ACHN (cell line): ENCODE data around the gene GALNT17.
"Not testable (repeated sequence)": the region's sequence is repeated elsewhere in the genome, so short reads cannot be mapped to it uniquely, and the experiment has no call there.

Source experiments
- DNase-seq: peaks from one replicate; pipeline ENCODE4 v3.0.0-alpha.2; 2015
- in situ Hi-C: cut with HindIII; loops from 2 replicates; pipeline ENCODE4 v1.10.0; 2017; ENCODE audit warnings: low sequenced_read_pairs, low pct_ligation_motif_present, low pct_unique_long_range_greater_than_20kb

Gene GALNT17

GRCh38 chr7:71220210-71220695, 88.3 kb downstream of the GALNT17 start:
- in situ Hi-C loops: no loop called here

DNA sequence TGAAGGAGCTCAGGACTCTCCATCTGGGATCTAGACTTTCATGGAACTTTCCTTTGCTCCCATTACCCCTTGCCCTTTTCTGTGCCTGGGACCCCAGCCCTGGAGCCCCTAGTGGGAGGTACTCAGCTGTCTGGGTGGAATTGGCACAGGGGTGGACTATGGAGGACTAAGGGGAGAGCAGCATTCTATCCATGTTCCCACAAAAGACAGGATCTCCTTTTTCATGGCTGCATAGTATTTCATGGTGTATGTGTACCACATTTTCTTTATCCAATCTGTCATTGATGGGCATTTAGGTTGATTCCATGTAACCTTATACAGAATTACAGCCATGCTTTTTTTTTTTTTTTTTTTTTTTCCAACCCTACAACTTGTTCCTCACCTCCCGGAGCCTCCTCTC, 89.1 kb downstream of the GALNT17 start:
- no peak for DNase-seq
- in situ Hi-C loops: no loop called here

More at GRCh38 chr7:71220210-71220695, 88.3 kb downstream of the GALNT17 start:
- no peak for DNase-seq

DNA sequence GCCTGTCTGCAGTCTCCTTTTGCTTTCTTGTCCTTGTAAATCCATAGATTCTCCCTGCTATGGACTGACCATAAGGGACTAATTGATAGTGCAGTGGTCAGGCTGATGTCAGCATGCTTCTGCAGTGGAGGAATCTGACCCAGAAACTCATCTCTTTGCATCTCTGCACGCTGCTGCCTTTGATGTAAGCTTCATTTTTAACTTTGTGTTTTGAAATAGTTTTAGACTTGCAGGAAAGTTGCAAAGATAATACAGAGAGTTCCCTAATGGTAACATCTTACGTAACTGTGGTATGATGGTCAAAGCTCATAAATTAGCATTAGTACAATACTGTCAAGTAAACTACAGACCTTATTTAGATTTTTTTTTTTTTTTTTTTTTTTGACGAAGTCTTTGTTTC, 89.6 kb downstream of the GALNT17 start:
- in situ Hi-C loops: no loop called here
- DNase-seq: no peak

DNA sequence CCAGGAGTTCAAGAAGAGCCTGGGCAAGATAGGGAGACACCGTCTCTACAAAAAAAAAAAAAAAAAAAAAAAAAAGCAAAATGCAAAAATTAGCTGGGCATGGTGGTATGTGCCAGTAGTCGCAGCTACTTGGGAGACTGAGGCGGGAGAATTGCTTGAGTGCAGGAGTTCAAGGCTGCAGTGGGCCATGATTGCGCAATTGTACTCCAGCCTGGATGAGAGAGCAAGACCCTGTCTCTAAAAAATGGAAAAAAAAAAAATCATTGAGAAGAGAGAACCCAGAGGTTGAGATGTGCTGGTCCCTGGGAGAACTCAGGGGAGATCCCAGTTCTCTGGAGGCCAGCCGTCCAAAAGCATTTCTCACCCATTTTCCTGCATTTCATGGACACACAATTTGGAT, 95.2 kb downstream of the GALNT17 start:
- no peak for DNase-seq
- in situ Hi-C loops: no loop called here

DNA sequence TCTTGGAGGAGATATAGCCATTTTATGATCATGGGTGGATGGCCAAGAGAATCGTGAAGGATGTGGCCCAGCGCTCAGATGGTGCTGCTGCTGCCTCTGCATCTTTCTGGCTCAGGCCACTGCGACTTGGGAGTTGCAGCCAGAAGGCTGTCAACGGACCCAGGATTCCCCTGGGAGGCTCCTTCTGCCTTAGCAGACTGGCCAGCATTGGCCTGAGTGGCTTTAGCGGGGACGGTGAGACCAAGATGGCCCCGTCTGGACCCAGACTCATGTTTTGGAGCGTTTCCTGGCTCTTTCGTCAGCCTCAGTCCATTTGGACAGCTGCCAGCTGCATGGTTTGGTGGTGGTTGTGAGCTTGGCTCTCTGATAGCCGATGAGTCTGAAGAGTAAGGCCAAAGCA, 97.2 kb downstream of the GALNT17 start:
- no peak for DNase-seq
- in situ Hi-C loops: no loop called here

GRCh38 chr7:71229699-71230098, 97.8 kb downstream of the GALNT17 start:
- no peak for DNase-seq
- in situ Hi-C loops: no loop called here

DNA sequence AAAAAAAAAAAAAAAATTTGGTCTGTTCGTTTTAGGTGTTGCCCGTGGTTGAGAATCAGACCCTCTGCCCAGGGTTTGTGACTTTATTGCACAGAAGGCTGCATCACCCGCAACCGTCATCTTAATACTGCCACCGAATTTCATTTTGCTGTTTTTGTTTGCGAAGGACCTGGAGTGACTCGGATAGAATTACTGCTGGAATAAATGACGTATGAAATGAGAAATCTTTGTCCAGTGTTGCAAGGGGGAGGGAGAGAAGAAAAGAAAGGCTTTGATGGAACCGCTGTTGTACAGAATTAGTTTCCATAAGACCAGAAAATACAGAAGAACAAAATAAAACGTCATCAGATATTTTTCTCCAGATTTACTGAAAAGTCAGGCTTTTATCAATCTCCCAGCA, 103.3 kb downstream of the GALNT17 start:
- DNase-seq: no peak
- in situ Hi-C loops: no loop called here

DNA sequence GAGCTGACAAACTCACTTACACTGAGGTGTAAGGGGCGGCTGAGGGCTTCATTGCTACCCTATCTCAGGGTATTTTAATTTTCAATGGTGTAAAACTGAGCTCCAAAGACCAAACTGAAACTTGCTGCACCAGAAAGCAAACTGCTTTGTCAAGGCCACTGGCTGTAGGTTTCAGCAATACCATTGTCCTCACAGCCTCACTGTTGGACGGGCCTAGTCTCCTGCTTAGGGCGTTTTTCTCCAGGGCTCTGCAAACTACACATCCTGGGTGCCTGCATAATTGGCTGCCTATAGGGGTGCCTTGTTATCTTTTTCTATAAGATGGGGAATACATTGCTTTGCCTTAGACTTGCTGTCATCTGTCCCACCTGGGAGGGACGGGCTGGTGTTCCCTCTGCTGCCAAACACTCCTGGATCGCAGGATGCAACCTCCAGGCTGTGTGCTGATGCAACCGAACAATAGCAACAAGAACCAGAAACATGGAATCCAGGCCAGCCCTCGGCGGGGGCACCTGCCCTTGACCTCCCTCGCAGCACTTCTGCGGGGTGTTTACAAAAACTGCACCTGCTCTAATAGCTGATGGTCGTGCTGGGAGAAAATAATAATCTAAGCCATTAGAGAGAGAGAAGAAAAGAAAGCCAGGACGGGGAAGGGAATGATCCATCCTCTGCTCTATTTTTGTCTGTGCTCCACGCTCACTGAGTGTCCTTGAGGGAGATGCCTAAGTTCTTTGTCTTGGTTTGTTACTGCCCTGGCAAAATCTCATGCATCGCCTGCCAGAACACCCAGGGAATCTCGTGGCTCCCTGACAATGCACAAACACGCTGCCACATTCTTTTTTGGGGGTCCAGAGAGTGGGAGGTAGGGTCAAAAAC, 104.5 kb downstream of the GALNT17 start:
- no peak for DNase-seq
- in situ Hi-C loops: no loop called here

DNA sequence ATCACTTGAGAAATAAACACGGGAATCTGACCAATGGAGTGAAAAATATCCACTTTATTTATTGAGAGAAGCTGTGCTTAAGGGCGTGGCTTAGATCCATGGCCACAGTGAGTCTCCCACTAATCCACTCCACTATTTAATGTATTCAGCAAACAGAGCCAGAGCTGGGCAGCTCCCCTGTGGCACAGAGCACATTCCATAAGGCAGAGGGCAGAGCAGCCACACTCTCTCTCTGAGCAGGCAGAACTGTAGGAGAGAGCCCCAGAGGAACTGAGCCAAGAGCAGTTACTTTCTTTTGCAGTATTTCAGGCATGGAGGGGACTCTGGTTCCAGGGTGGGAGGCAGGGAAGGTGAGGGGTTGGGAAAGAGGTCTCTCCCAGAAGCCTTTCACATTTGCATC, 106.0 kb downstream of the GALNT17 start:
- in situ Hi-C loops: no loop called here
- DNase-seq: no peak

- in situ Hi-C loops: no loop called here
- DNase-seq: no peak
These were observed 106.8 kb downstream of the GALNT17 start for GRCh38 chr7:71238581-71239295.

DNA sequence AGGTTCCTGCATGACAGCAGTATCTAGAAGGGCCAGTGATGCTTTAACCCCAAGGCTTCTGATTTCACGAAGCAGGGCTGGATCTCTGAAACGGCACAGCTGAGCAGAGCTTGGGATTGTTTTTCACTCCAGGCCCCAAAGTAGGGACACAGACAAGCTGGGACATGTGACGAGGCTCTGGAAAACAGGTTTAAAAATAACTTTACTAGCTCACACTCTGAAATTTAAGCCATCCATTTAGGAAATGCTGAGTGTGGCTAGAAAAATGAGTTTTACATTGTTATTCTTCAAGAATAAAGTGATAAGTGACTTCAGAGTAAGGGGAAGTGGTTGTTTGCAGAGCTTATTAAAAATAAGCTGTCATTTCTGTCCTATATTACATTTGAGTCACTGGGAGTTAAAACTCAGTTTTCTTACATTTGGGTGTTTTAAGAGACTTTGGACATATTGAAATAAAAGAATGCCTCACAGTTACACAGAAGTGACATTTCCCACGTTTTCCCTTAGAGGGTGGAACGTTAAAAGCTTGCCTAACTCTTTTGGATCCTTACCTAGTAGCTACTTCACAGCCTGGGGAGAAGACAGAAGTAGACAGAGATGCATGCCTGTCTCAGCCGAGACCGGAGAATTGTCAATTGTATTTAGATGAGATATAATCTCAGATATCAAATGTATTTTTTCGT, 107.8 kb downstream of the GALNT17 start:
- in situ Hi-C loops: no loop called here
- DNase-seq: no peak

DNA sequence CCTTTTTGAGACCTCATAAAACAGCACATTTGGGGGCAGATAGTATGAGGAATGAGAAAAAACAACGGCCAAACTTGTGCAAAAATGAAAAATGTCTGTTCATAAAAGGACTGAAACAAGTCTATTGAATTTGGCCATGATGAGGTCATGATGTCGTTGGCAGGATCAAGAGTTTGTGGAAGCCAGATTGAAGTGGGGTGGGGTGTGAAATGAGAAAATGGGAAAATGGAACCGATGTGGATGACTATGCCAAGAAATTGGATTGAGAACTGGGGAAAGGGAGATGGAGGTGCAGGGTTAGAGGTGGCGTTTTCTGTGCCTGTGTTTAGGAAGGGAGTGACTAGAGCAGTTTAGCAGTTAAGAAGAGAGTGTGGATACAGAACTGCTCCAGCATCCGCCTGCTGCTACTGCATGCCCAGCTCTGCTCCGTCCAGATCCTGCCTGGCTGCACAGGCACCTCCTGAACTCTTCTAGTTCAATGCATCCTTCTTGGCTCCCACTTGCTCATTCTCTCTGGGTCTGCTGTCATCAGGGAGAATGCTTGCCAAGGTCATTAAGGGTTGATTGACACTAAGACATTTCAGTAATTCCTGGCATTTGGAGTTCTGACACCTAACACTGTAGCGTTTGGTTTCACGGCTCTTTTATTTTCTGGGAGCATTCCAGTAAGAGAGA, 111.9 kb downstream of the GALNT17 start:
- in situ Hi-C loops: no loop called here
- no peak for DNase-seq

GRCh38 chr7:71245038-71245437, 113.1 kb downstream of the GALNT17 start:
- DNase-seq: no peak
- in situ Hi-C loops: no loop called here

DNA sequence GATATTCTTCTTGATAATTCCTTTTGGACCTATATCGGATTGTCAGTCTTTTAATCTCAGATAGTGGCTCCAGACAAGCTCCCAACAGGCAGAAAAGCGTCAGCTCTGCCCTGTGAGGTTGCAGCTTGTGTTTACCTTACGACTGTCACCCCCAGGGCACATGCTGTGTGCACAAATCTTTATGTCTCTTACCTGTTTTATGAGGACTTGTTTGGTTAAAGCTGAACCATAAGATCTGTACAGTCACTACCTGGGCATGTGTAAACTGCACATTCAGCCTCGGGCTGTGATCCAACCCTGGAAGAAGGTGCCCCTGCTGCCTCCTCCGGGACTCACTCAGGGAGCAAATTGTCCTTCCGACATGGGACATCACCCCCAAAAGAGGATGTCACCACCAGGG, 119.8 kb downstream of the GALNT17 start:
- no peak for DNase-seq
- in situ Hi-C loops: no loop called here

DNA sequence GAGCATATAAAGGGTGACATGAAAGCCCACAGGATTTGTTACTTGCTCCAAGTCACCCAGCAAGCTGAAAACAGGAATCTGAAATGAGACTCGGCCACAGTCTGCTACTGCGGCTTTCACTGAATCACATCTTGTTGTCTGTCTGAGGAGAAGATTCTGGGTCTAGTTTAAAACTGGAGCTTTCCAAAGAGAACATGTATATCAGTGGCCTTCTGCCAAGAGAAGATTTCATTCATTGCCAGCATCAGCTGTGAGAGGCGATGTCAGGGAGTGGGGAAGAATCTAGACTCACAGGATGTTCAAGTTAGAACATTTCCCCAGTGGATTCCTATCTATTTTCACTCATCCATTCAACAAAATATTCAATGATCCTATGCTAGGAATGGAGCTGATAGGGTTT, 122.8 kb downstream of the GALNT17 start:
- in situ Hi-C loops: no loop called here
- no peak for DNase-seq

DNA sequence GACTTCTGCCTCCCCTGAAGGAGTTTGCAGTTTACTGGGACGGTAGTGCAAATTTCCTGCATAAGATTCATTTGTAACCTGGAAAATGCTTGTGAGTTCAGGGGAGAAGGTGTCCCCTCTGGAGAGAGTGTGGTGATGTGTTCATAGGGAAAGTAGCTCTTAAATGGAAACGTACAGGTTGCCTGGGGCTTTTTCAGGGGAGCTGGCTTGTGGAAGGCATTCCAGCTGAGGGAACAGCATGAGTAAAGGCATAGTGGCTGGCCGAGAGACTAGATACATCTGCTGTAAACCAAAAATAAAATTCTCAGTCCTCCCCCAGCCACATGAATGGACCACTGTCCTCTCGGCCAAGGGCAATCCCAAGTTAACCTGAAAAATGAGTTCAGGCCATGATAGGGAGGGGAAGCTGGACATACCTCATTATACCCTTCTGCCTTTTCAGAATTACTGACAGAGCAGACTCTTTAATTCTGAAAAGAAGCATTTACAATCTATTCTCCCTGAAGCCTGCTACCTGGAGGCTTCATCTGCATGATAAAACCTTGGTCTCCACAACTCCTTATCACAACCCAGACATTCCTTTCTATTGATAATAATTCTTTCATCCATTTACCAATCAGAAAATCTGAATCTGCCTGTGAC, 123.7 kb downstream of the GALNT17 start:
- DNase-seq: no peak
- in situ Hi-C loops: no loop called here

DNA sequence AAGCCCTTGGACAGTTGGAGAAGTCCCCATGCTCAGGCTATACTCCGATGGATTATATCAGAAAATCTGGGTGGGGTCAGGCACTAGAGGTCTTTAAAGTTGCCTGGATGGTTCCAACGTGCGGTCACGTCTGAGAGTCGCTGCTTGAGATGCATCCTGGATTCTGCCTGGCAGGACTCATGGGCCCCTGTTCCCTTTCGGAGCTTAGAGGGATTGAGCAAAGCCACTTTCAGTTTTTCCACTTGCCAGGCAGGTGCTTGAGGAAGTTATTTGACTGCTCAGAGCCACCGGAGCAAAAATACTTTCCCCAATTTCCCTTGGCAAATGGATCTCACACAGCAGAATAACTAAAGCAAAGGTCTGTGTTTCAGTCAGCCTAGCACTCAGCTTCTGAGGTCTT, 129.1 kb downstream of the GALNT17 start:
- in situ Hi-C loops: no loop called here
- DNase-seq: no peak

DNA sequence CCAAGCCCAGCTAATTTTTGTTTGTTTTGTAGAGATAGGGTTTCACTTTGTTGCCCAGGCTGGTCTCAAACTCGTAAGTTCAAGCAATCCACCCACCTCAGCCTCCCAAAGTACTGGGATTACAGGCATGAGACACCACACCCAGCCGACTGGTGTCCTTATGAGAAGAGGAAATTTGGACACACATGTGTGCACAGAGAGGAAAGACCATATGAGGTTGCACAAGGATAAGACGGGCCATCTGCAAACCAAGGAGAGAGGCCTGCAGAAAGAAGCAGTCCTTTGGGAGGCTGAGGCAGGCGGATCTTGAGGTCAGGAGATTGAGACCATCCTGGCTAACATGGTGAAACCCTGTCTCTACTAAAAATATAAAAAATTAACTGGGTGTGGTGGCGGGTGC, 130.9 kb downstream of the GALNT17 start:
- DNase-seq, in situ Hi-C loops: not testable (repeated sequence)
